Stimulated activated naive CD4-positive, alpha-beta T cell treated with Interleukin-2 at 50 U/mL for 16 hours (primary cell): ENCODE measurements around the gene BLOC1S4.
"Not testable (repeated sequence)": the region's sequence is repeated elsewhere in the genome, so short reads cannot be mapped to it uniquely, and the experiment has no call there.

Experiments used
- DNase-seq: peaks from one replicate; lab custom pipeline; 2025; lab: John Stamatoyannopoulos, UW

Gene BLOC1S4

GRCh38 chr4:6718932-6719610, 3.1 kb downstream of the BLOC1S4 start:
- no peak for DNase-seq

- DNase-seq = no peak
Observed at GRCh38 chr4:6719611-6720179, 3.7 kb downstream of the BLOC1S4 start.

GRCh38 chr4:6720202-6720699, 4.3 kb downstream of the BLOC1S4 start:
- peak; percentile 73 for DNase-seq

GRCh38 chr4:6721121-6721520, 5.1 kb downstream of the BLOC1S4 start:
- no peak for DNase-seq

GRCh38 chr4:6722891-6723290, 6.9 kb downstream of the BLOC1S4 start:
- DNase-seq = no peak

- DNase-seq = no peak
Observed at GRCh38 chr4:6723851-6724250, 7.9 kb downstream of the BLOC1S4 start.

GRCh38 chr4:6724421-6725111, 8.6 kb downstream of the BLOC1S4 start:
- no peak for DNase-seq

GRCh38 chr4:6725427-6725961, 9.5 kb downstream of the BLOC1S4 start:
- DNase-seq = not testable (repeated sequence)

GRCh38 chr4:6727081-6727942, 11.3 kb downstream of the BLOC1S4 start:
- no peak for DNase-seq

GRCh38 chr4:6727943-6728250, 11.9 kb downstream of the BLOC1S4 start:
- no peak for DNase-seq

- DNase-seq = no peak
Observed at GRCh38 chr4:6728320-6729029, 12.5 kb downstream of the BLOC1S4 start.

GRCh38 chr4:6730603-6731317, 14.8 kb downstream of the BLOC1S4 start:
- DNase-seq = no peak

GRCh38 chr4:6731318-6731675, 15.3 kb downstream of the BLOC1S4 start:
- DNase-seq = no peak

GRCh38 chr4:6731780-6732179, 15.8 kb downstream of the BLOC1S4 start:
- DNase-seq = no peak

GRCh38 chr4:6732441-6733357, 16.7 kb downstream of the BLOC1S4 start:
- no peak for DNase-seq

GRCh38 chr4:6733358-6734164, 17.6 kb downstream of the BLOC1S4 start:
- DNase-seq = no peak

- no peak for DNase-seq
Observed at GRCh38 chr4:6734165-6734786, 18.3 kb downstream of the BLOC1S4 start.

- DNase-seq = no peak
Observed at GRCh38 chr4:6739920-6740319, 23.9 kb downstream of the BLOC1S4 start.

- DNase-seq = no peak
Observed at GRCh38 chr4:6740347-6740746, 24.4 kb downstream of the BLOC1S4 start.
